Stomach smooth muscle (tissue), 2 donors: ENCODE results near the gene TLR9.

ENCODE experiments used
- H3K27ac ChIP-seq: one replicate; pipeline ENCODE4 v1.7.0; 2013; ENCODE audit warnings: mild to moderate bottlenecking, low read length, inconsistent platforms
- H3K27me3 ChIP-seq, 2 donors: one replicate each; pipeline ENCODE4 v1.7.0; 2013; ENCODE audit warnings: low read length in 2 of 2; ENCODE audit not compliant: insufficient read depth in 2 of 2, control insufficient read depth in 1 of 2
- H3K36me3 ChIP-seq, 2 donors: one replicate each; pipeline ENCODE4 v1.7.0; 2013; ENCODE audit warnings: low read length in 2 of 2; ENCODE audit not compliant: control insufficient read depth in 2 of 2, insufficient read depth in 2 of 2
- H3K4me1 ChIP-seq: one replicate; pipeline ENCODE4 v1.7.0; 2013; ENCODE audit warnings: low read length; ENCODE audit not compliant: control insufficient read depth, insufficient read depth
- H3K4me3 ChIP-seq, 2 donors: one replicate each; pipeline ENCODE4 v1.7.0; 2013; ENCODE audit warnings: low read length in 2 of 2
- H3K9ac ChIP-seq, 2 donors: one replicate each; pipeline ENCODE4 v1.7.0; 2013; ENCODE audit warnings: low read length in 2 of 2, mild to moderate bottlenecking in 1 of 2
- H3K9me3 ChIP-seq, 2 donors: one replicate each; pipeline ENCODE4 v1.7.0; 2013; ENCODE audit warnings: low read length in 2 of 2; ENCODE audit not compliant: control insufficient read depth in 2 of 2
- donor health status: healthy.
- donor health status: Pancreatic carcinoma.

Gene TLR9

DNA sequence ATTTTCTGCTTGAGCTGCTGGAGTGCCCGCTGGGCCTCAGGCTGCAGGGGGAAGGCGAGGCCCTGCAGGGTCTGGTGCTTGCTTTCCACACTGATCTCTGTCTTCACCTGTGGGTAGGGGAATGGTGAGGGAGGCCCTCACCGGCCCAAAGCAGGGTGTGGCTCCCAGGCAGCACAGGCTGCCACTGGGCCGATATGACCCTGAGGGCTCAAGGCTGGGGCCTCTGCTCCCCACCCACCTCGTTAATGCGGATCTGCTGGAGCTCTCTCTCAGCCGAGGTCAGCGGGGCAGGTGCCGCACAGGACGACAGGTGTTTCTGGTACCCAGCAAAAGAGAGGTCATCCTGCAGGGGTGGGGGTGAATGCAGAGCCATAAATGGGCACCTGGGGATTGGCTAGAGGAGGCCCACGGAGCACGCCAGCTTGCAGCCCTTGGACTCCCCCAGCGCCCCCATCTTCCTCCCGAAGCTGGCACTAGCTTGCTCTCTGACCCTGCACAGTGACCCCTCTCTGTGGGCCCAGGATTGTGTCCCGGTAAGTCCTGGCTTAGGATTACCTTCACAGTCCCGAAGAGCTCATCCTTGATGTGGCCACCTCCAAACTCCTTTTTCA lies 5.5 kb upstream of the TLR9 start:
- Histone ChIP-seq H3K9ac (no peak overlapping the region), H3K9me3 (no peaks in the 10 kb centered on the region), H3K27me3 (no peaks in the 10 kb centered on the region), H3K4me3 (no peak overlapping the region), H3K4me1 (peaks cover 18% of the 10 kb centered on the region), H3K27ac (no peak overlapping the region), H3K36me3 (peaks cover 40 to 43% of the 10 kb centered on the region in 2 donors)

DNA sequence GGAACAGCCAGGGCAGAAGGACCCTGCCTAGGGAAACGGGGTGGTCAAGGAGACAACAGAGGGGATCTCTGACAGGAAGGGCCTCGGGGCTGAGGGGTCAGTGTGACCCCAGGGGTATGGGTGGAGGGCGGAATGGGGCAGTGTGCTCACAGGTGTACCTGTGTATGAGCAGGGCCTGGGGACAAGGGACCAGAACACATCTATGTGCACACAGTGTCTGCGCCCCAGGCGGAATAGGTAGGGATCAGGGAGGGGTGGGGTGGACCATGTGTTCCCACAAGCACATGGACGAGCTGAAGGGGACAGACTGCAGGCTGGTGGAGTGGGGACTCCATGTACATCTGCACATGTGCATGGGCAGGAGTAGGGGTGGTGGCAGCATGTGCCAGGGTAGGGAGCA lies 5.0 kb upstream of the TLR9 start:
- H3K27ac ChIP-seq, result no peak overlapping the region
- H3K27me3 ChIP-seq, result no peaks in the 10 kb centered on the region
- no peaks in the 10 kb centered on the region for H3K9me3 ChIP-seq
- H3K4me3 ChIP-seq, result no peak overlapping the region
- peaks cover 14% of the 10 kb centered on the region for H3K4me1 ChIP-seq
- no peak overlapping the region for H3K9ac ChIP-seq
- peaks cover 36 to 43% of the 10 kb centered on the region in 2 donors for H3K36me3 ChIP-seq

DNA sequence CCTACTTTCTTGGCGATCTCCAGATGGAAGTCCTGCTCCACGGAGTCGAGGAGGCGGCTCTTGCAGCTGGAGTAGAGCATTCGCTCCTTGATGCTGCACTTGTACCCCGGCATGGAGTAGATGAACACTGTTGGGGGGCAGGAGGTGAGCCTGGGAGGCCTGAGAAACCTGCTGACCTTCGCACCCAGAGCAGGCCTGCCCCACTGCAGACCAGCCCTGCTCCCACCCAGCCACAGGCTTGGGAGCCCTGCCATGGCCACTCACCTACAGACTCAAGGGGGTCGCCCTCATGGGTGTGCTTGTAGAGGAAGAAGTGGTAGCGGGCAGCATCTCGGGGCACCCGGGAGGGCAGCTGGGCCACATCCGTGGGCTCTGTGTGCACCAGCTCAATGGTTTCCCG lies 4.2 kb upstream of the TLR9 start:
- Histone ChIP-seq H3K36me3 (peaks cover 32 to 40% of the 10 kb centered on the region in 2 donors), H3K9ac (no peak overlapping the region), H3K9me3 (no peaks in the 10 kb centered on the region), H3K27me3 (no peaks in the 10 kb centered on the region), H3K4me3 (no peak overlapping the region), H3K27ac (no peak overlapping the region), H3K4me1 (peaks cover 8% of the 10 kb centered on the region)

DNA sequence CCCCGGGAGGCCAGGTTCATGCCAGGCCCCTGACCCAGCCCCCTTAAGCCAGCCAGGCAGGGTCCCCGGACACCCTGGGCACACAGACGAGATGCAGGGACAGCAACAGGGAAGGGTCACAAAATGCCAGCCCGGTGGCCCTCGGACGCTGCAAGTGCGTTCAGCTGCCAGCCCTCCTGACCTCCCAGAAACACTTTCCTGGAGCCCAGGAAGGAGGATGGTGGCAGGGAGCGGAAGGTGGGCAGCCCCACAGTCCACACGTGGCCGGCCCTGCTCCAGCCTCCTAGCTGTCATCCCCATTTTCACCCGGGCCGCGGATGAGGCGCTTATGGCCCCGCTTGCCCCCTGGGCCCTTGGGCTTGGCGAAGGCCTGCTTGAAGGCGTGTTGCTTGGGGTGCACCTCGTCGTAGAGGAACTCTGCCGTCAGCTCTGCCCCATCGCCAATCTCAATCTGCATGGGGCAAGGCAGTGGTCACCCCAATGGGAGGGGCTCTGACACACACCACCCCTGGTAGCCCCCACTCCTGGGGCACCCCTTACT lies 3.4 kb upstream of the TLR9 start:
- Histone ChIP-seq H3K4me1 (peaks cover 5% of the 10 kb centered on the region), H3K36me3 (peaks cover 29 to 38% of the 10 kb centered on the region in 2 donors), H3K27me3 (no peaks in the 10 kb centered on the region), H3K27ac (no peak overlapping the region), H3K9ac (no peak overlapping the region), H3K9me3 (no peaks in the 10 kb centered on the region), H3K4me3 (no peak overlapping the region)

DNA sequence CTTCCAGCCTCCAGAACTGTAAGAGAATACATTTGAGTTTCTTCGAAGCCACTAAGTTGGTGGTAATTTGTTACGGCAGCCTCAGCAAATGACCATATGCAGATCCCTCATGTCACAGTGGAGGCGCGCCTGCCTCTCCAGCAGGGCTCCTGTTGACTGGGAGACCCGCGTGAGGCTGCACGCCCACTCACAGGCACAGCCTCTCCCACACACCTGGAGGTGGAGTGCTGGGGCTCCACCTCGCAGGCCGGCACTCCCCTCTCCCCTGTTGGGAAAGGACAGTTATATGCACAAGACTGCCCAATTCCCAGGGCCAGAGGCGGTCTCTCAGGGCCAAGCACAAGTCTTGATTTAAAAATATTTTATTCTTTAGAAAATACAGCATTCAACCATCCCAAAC lies 2.8 kb upstream of the TLR9 start:
- Histone ChIP-seq H3K9me3 (no peaks in the 10 kb centered on the region), H3K4me3 (no peak overlapping the region), H3K27me3 (no peaks in the 10 kb centered on the region), H3K27ac (no peak overlapping the region), H3K36me3 (peaks cover 29 to 38% of the 10 kb centered on the region in 2 donors), H3K4me1 (peaks cover 5% of the 10 kb centered on the region), H3K9ac (no peak overlapping the region)

DNA sequence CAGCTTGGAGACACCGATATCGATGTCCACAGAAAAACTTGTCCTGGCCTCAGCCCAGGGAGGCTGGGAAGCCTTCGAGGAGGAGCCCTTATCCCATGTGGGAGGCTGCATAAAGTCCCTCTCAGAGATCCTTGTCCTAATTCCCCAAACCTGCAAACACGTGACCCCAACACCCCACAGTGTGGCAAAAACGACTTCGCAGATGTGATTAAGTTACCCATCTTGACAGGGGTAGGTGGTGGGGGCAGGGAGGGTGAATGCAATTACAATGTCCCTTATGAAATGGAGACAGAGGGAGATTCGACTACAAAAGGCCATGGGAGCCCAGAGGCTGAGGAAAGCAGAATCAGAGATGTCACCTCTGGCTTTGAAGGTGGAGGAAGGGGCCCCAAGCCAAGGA lies 2.3 kb upstream of the TLR9 start:
- Histone ChIP-seq H3K27me3 (no peaks in the 10 kb centered on the region), H3K9ac (no peak overlapping the region), H3K27ac (no peak overlapping the region), H3K4me1 (peaks cover 5% of the 10 kb centered on the region), H3K9me3 (no peaks in the 10 kb centered on the region), H3K4me3 (no peak overlapping the region), H3K36me3 (peaks cover 29 to 34% of the 10 kb centered on the region in 2 donors)

DNA sequence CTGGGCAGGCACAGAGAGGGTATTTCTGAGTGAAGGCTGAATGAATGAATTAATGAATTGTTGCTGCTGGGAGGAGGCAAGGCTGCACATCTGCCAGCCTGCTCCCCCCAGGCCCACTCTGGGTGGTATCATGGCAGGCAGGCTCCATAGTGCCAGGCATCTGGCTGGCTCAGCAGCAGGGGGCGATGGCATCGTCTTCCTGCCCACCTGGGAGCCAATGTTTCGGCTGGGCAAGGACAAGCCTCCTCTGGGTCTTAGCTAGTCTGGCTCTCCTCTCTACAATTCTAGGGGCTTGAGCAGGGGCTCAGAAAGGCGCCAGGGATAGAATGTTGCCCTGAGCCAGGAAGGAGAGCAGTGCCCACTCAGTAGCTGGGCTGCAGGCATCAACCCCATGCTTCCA lies 1.7 kb upstream of the TLR9 start:
- Histone ChIP-seq H3K36me3 (peaks cover 29 to 31% of the 10 kb centered on the region in 2 donors), H3K4me3 (no peak overlapping the region), H3K9ac (no peak overlapping the region), H3K27me3 (no peaks in the 10 kb centered on the region), H3K4me1 (peaks cover 2% of the 10 kb centered on the region), H3K27ac (no peak overlapping the region), H3K9me3 (no peaks in the 10 kb centered on the region)

DNA sequence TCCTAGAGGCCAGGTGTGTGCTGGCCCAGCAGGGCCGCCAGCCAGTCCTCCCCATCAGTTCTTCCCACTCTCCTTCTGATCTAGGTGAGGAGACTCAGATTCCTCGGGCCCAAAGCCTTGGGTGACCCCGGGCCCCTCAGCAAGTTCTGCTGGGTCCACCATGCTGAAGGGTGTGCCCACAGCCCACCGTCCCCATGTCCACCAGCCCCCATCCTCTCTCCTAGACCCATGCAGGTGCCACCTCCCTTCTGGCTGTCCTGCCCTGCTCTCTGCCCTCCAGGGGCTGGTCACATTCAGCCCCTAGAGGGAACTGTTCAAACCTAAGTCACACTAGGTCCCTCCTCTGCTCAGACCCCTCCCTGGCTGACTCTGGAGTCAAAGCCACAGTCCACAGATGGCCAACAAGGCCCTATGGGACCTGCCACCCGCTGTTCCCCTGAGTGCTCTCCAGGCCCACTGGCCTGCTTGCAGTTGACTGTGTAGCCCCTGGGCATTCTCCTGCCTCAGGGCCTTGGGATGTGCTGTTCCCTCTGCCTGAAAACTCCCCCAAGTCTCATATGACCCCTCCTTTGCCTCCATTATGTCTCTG lies 878 bp upstream of the TLR9 start:
- no peak overlapping the region for H3K27ac ChIP-seq
- H3K4me3 ChIP-seq, result no peak overlapping the region
- peaks cover 3% of the 10 kb centered on the region for H3K4me1 ChIP-seq

DNA sequence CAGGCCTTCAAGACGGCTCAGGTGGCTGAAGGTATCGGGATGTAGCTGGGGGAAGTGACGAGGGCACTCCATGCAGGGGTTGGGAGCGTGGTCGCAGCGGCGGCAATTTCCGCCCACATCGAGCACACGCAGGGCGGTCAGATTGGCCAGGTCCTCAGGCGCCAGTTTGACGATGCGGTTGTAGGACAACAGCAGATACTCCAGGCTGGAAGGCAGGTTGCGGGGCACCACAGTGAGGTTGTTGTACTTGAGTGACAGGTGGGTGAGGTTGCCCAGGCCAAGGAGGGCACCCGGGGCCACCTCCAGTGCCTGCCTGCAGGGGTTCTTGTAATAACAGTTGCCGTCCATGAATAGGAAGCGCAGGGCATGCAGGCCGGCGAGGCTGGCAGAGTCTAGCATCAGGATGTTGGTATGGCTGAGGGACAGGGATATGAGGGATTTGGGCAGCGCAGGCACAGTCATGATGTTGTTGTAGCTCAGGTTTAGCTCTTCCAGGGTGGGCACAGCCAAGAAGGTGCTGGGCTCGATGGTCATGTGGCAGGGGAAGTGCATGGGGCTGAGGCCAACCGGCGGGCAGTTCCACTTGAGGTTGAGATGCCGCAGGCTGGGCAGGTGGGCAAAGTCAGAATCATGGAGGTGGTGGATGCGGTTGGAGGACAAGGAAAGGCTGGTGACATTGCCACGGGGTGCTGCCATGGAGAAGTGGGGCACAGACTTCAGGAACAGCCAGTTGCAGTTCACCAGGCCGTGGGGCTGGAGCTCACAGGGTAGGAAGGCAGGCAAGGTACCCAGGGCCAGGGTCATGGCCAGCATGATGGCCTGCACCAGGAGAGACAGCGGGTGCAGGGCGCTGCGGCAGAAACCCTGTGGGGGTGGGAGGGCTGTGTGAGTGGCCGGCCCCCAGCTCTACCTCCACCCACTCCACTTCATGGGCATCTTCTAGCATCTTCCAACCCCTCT lies 1.7 kb downstream of the TLR9 start:
- peaks cover 8% of the 10 kb centered on the region for H3K4me1 ChIP-seq
- H3K4me3 ChIP-seq, result no peak overlapping the region
- H3K27me3 ChIP-seq, result no peaks in the 10 kb centered on the region
- H3K36me3 ChIP-seq, result peaks cover 2 to 7% of the 10 kb centered on the region in 2 donors
- no peak overlapping the region for H3K9ac ChIP-seq
- no peaks in the 10 kb centered on the region for H3K9me3 ChIP-seq
- H3K27ac ChIP-seq, result no peak overlapping the region

More for the DNA sequence above, 878 bp upstream of the TLR9 start:
- H3K27me3 ChIP-seq, result no peaks in the 10 kb centered on the region
- peaks cover 28 to 31% of the 10 kb centered on the region in 2 donors for H3K36me3 ChIP-seq
- no peak overlapping the region for H3K9ac ChIP-seq
- no peaks in the 10 kb centered on the region for H3K9me3 ChIP-seq

DNA sequence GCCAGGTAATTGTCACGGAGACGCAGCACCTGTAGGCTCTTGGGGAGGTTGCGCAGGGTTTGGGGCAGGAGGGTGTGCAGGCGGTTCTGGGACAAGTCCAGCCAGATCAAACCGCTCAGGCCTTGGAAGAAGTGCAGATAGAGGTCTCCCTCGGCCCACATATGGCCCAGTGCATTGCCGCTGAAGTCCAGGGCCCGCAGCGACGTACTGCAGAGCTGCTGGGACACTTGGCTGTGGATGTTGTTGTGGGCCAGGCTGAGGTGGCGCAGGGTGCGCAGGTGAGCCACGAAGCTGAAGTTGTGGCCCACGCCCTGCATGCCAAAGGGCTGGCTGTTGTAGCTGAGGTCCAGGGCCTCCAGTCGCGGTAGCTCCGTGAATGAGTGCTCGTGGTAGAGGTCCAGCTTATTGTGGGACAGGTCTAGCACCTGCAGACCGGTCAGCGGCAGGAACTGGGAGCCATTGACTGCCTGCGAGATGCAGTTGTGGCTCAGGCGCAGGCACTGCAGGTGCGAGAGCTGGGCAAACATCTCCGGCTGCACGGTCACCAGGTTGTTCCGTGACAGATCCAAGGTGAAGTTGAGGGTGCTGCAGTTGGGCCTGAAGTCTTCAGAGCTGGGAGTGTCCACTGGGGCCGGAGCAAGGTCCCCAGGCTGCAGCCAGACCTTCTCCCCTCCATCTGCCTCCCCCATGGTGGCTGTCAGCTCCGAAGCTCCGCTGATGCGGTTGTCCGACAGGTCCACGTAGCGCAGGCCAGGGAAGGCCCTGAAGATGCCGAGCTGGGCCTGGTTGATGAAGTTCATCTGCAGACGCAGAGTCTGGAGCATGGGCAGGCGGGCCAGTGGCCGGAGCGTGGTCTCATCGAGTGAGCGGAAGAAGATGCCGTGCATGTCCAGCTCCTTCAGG lies 2.9 kb downstream of the TLR9 start:
- Histone ChIP-seq H3K27me3 (no peaks in the 10 kb centered on the region), H3K36me3 (peaks cover 0 to 1% of the 10 kb centered on the region in 2 donors), H3K4me3 (no peak overlapping the region), H3K4me1 (peaks cover 10% of the 10 kb centered on the region), H3K27ac (no peak overlapping the region), H3K9ac (no peak overlapping the region), H3K9me3 (no peaks in the 10 kb centered on the region)
